ENCODE measurements around the gene INPP4A. TPM values are rescaled to one million over a fixed set of nuclear protein-coding genes. Genes with fewer than 3 reads are reported as not detected.

The INPP4A gene
- total RNA-seq, 1 donor from 2014 or later, result 45.0 TPM

DNA sequence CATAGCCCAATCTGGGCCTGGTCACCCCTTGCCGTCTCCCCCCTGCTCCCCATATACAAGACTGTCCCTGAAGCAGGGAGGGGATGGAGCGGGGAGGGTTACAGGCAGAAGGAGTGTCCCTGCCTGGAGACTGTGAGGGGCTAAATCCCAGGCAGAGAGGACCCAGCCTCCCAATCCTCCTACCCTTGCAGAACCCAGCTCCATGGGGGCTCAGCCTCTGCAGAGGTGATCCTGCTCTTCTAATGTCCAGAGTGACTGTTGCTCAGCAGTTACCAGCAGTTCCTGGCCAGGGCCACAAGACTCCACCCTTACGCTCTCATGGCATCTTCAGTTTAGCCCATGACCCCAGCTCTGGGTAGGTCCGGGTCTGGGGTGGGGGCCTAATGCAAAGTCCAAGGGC, 105.5 kb downstream of the INPP4A start:
- Mint-ChIP-seq H3K4me1 (peaks cover 65% of the 10 kb centered on the region), H3K4me3 (no peak overlapping the region), H3K27me3 (no peaks in the 10 kb centered on the region), H3K9me3 (no peaks in the 10 kb centered on the region), H3K27ac (peak overlapping the region; percentile 82), H3K36me3 (ENCODE audit: low read depth) (peaks cover 75% of the 10 kb centered on the region)
- no peak for DNase-seq
- intact Hi-C loops (cut with micrococcal nuclease), result loop anchor here (2.0 to 5.0 kb wide), 3 partner anchors 43 to 137 kb away; no protein-coding TSS in a partner anchor

DNA sequence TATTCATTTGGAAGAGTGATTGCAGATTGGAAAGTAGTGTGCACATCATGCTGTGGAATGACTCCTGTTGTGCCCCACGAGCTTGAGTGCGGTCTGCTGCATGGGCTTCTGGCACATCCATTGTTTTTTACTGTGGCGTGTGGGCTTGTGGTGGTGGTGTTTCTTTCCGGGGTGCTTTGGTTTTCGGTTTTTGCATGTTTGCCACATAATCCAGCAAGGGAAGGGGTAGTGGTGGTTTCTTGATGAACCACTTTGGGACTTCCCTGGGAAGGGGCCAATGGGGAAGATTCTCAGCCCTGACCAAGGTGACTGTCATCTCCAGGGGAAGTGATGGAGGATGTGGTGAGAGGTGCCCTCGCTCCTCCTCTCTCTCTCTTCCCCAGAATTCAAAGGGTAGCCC, 106.7 kb downstream of the INPP4A start:
- peaks cover 75% of the 10 kb centered on the region for H3K36me3 Mint-ChIP-seq (ENCODE audit: low read depth)
- peaks cover 71% of the 10 kb centered on the region for H3K4me1 Mint-ChIP-seq

DNA sequence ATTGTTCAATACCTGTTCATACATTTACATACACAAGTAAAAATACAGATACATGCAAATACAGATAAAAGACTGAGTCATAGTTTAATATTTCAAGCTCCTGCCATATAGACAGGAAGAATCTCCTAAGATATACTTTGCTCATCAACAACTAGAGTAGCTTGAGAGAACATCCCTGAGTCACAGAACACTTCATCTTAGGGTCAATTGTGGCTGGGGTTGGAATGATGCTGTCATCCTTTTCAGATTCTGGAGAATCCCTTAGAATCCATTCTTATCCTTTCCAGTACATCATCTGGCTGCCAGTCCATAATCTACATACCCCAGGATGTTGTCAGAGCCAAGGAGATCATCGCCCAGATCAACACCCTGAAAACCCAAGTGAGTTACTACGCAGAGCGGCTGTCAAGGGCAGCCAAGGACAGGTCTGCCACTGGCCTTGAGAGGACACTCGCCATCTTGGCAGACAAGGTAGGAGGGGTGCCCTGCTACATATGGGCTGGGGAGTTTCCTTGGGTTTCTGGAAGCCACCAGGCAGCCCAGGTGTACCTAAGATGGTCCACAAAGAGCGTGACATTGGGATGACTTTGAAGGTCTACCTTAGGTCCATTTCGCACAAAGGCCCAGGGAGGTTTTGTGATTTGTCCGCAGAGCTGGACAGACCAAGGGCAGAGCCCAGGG, 108.0 kb downstream of the INPP4A start:
- no peak for DNase-seq
- Mint-ChIP-seq H3K27ac (peak overlapping the region; percentile 54), H3K36me3 (ENCODE audit: low read depth) (peaks cover 70% of the 10 kb centered on the region), H3K4me3 (no peak overlapping the region), H3K27me3 (no peaks in the 10 kb centered on the region), H3K9me3 (no peaks in the 10 kb centered on the region), H3K4me1 (peaks cover 68% of the 10 kb centered on the region)
- intact Hi-C loops (cut with micrococcal nuclease), result loop anchor here (5.0 kb wide), 2 partner anchors 45 to 90 kb away; no protein-coding TSS in a partner anchor

More for the DNA sequence above, 106.7 kb downstream of the INPP4A start:
- peak overlapping the region; percentile 82 for H3K27ac Mint-ChIP-seq
- intact Hi-C loops (cut with micrococcal nuclease), result loop anchor here (1.0 to 5.0 kb wide), 4 partner anchors 10 to 139 kb away; no protein-coding TSS in a partner anchor
- peak overlapping the region; percentile 12 for H3K4me3 Mint-ChIP-seq
- no peaks in the 10 kb centered on the region for H3K9me3 Mint-ChIP-seq
- peak; percentile 84 for DNase-seq
- no peaks in the 10 kb centered on the region for H3K27me3 Mint-ChIP-seq

DNA sequence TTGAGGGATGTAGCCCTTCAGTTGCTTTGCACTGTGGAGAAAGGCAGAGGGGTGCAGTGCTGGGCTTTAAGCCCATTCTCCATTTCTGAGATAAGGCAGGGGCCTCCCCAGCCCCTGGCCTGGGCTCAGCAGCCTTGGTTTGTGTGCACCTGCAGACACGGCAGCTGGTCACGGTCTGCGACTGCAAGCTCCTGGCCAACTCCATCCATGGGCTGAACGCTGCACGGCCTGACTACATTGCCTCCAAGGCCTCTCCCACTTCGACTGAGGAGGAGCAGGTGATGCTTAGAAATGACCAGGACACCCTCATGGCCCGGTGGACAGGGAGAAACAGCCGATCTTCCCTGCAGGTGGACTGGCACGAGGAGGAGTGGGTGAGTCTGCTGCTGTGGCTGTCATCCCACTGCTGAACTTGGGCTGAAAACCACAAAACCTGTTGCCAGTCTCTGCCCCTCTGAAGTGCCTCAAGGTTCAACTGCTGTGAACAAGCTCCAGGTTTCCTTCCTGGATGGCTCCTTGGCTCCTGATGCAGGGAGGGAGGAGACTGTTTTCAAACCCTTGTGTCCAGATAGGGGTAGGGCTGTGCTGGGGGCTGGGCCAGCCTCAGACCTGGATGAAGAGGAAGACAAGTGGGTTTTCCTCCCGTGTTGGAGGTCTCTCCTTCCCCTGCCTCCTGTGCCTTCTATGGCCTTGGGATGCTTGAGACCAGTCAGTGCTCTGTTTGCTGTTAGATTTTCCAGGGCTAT, 109.6 kb downstream of the INPP4A start:
- no peak for DNase-seq
- Mint-ChIP-seq H3K4me1 (peaks cover 74% of the 10 kb centered on the region), H3K27ac (no peak overlapping the region), H3K36me3 (ENCODE audit: low read depth) (peaks cover 73% of the 10 kb centered on the region), H3K27me3 (no peaks in the 10 kb centered on the region), H3K9me3 (no peaks in the 10 kb centered on the region), H3K4me3 (no peak overlapping the region)
- intact Hi-C loops (cut with micrococcal nuclease), result loop anchor here (5.0 kb wide), 2 partner anchors 47 to 92 kb away; no protein-coding TSS in a partner anchor

DNA sequence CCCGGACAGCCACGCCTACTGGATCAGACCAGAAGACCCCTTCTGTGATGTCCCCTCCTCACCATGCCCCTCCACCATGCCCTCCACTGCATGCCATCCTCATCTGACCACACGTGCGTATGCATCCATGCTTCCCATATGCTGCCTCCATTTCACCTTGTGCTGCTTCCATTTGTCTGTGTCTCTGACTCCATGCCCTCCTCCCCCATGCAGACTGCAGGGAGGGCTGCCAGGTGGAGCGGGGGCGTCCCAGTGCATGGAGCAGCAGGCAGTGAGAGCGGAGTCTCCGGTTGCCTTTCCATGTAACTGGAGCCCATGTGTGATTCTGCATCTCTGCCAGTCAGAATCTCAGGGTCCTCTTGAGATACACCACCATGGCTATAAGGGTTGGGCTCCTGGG, 111.0 kb downstream of the INPP4A start:
- intact Hi-C loops (cut with micrococcal nuclease), result no loop called here
- H3K27ac Mint-ChIP-seq, result no peak overlapping the region
- H3K9me3 Mint-ChIP-seq, result no peaks in the 10 kb centered on the region
- H3K4me1 Mint-ChIP-seq, result peaks cover 73% of the 10 kb centered on the region
- no peak overlapping the region for H3K4me3 Mint-ChIP-seq
- H3K27me3 Mint-ChIP-seq, result no peaks in the 10 kb centered on the region
- peaks cover 79% of the 10 kb centered on the region for H3K36me3 Mint-ChIP-seq (ENCODE audit: low read depth)
- no peak for DNase-seq

DNA sequence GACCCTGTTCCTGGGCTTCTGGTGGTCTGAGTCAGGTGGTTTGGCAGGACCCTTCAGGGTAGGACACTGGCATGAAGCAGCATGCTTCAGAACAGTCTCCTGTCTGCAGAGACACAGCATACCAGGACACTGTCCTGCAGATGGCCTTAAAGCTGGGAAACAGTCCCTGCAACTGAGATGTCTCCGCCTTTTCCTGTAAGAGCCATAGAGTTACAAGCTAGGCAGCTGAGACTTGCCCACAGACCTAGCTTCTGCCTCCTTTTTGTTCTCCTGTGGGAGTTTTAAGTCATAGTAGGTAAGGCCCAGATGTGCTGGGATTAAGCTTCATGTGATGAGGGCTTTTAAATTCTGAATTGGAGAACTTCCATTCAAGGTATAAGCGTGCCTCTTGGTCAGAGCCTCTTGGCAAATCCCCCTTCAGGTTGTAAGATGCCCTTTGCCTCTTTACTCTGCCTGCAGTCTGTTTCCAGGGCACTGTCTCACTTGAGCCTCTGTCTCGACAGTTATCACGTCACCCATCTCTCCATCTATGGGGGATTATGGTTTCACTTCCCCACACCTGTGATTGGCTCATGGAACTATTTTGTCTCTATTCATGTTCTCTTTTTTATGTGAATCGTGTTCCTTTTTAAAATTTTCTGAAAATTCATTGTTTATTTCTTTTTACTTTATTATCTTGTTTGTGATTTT, 111.8 kb downstream of the INPP4A start:
- H3K36me3 Mint-ChIP-seq (ENCODE audit: low read depth), result peaks cover 78% of the 10 kb centered on the region
- intact Hi-C loops (cut with micrococcal nuclease), result no loop called here
- H3K9me3 Mint-ChIP-seq, result no peaks in the 10 kb centered on the region
- no peaks in the 10 kb centered on the region for H3K27me3 Mint-ChIP-seq
- peaks cover 68% of the 10 kb centered on the region for H3K4me1 Mint-ChIP-seq
- H3K27ac Mint-ChIP-seq, result no peak overlapping the region
- no peak for DNase-seq
- H3K4me3 Mint-ChIP-seq, result no peak overlapping the region

DNA sequence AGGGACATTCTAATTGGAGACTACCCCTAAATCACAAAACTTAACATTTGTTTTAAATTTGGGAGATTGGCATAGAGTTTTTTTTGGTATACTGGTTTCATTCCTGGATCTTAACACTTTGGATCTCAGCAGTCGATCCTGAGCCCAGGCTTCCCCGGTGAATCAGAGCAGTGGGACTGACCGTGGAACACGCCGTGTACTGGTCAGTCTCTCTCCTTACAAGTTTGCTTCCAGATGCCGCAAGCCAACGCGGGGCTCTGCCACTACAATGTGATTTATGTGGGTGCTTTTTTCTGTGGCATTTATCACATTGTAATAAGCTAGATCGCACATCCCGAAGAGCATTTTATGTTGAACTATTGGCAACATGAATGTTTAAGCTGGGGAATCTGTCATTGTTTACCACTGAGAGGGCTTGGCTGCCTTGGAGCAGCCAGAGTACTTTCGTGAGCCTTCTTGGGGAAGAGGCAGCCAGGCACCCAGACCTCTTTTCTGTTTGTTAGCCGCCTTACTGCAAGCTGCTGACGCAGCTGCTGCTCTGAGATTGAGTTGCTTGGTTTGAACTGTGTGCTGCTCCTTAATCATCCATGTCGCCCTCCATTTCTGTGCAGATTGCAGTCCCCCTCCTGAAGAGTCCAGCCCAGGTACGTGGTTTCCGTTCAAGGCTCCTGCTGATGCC, 114.3 kb downstream of the INPP4A start:
- intact Hi-C loops (cut with micrococcal nuclease), result no loop called here
- no peak for DNase-seq
- no peaks in the 10 kb centered on the region for H3K9me3 Mint-ChIP-seq
- peak overlapping the region; percentile 45 for H3K27ac Mint-ChIP-seq
- H3K4me3 Mint-ChIP-seq, result peak overlapping the region; percentile 12
- H3K4me1 Mint-ChIP-seq, result peaks cover 59% of the 10 kb centered on the region
- peaks cover 68% of the 10 kb centered on the region for H3K36me3 Mint-ChIP-seq (ENCODE audit: low read depth)
- H3K27me3 Mint-ChIP-seq, result no peaks in the 10 kb centered on the region

DNA sequence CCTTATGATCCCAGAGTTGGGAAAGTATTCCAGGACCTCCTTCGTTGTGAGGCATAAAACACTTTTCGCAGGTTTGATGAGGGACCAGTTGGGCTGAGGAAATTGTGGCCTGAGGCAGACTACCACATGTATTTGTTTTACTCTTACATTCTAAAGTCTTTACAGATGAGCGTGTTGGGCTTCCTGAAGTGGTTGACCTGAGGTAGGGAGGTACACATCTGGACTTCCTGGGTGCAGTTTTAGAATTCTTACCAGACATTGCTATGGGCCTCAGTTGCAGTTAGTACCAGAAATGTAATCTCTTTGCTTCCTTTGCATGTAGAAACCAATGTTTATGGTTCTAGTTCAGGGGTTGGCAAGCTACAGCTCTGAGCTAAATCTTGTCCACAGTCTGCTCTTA, 114.9 kb downstream of the INPP4A start:
- intact Hi-C loops (cut with micrococcal nuclease), result no loop called here
- Mint-ChIP-seq H3K4me1 (peaks cover 57% of the 10 kb centered on the region), H3K27ac (peak overlapping the region; percentile 45), H3K9me3 (no peaks in the 10 kb centered on the region), H3K36me3 (ENCODE audit: low read depth) (peaks cover 67% of the 10 kb centered on the region), H3K27me3 (no peaks in the 10 kb centered on the region), H3K4me3 (peak overlapping the region; percentile 12)
- DNase-seq, result no peak

DNA sequence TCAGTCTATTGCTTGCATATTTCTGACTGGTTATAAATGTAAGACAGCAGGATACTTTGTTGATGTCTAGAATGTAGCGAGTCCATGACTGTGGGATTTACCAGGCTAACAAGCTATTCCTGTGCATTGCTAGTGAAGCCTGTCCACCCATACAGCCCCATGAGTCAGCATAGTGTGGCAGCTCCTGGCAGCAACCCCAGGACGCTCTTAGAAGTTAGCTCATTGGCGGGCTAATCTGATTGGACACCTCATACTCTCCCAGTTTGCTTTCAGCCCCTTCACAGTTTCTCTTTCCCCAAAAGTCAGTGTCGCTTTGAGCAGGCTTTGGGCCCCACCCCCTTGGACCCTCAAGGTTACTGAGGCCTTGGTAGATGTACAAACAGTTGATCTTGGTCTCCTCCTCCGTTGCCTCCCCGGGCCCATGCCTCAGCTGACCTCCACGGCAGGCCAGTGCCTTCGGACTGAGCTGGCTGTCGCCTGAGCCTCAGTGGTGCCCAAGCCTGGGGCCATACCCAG, 115.7 kb downstream of the INPP4A start:
- no peaks in the 10 kb centered on the region for H3K9me3 Mint-ChIP-seq
- peak overlapping the region; percentile 4 for H3K27ac Mint-ChIP-seq
- H3K27me3 Mint-ChIP-seq, result no peaks in the 10 kb centered on the region
- H3K4me3 Mint-ChIP-seq, result no peak overlapping the region
- peaks cover 63% of the 10 kb centered on the region for H3K36me3 Mint-ChIP-seq (ENCODE audit: low read depth)
- intact Hi-C loops (cut with micrococcal nuclease), result no loop called here
- DNase-seq, result no peak
- H3K4me1 Mint-ChIP-seq, result peaks cover 52% of the 10 kb centered on the region

DNA sequence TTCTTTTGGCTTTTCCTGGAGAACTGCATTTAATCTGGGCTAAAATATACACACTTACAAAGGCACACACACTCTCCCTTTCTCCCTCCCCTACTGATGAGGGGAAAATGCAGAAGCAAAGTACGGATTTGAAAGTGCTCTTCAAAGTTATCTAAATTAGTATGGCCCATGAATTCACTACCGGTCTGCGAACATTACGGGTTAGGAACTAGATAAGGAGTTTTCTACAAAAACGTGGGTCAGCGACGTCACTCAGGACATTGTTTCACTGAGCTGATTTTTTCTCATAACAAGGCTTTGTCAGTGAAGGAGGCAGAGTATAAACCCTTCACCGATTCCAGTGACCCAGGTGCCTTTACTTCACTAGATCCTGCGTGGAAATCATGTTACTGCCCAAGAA, 116.4 kb downstream of the INPP4A start:
- Mint-ChIP-seq H3K27ac (no peak overlapping the region), H3K9me3 (no peaks in the 10 kb centered on the region), H3K27me3 (no peaks in the 10 kb centered on the region), H3K36me3 (ENCODE audit: low read depth) (peaks cover 61% of the 10 kb centered on the region), H3K4me1 (peaks cover 48% of the 10 kb centered on the region), H3K4me3 (no peak overlapping the region)
- DNase-seq, result no peak
- intact Hi-C loops (cut with micrococcal nuclease), result no loop called here

DNA sequence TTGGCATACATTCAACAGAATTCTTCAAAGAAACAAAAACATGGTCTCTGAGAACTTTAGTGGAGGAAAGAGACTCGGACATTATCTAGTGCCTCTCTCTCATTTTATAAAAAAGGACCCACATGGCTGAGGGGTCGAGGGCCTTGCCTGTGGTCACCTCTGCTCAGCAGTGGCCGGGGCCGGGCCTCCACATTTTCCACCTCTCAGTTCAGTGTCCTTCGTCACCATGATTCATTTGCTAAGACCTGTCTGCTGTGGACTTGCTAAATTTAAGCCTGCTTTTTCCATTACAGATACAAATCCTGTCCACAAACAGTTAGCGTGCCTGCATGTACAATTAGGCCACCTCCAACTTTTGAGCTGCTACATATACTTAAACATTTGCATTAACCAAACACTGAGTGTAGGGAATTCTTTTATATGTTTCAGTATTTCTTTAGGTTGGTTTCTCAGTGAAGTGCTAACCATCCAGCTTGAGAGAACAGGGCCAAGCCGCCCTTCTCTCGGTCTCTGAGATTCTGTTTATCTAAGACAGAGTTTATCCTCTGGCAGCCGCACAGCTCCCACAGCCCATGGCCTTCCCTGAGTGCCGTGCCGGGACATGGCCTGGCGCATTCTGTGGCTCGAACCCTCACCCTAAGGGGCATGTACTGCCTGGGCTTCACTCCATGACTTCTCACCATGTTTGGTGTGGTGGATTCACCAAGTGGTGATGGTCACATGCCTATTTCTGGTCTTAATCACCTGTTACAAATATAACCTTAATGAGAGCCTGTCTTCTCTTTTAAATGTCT, 117.4 kb downstream of the INPP4A start:
- Mint-ChIP-seq H3K9me3 (no peaks in the 10 kb centered on the region), H3K4me3 (no peak overlapping the region), H3K27ac (no peak overlapping the region), H3K36me3 (ENCODE audit: low read depth) (peaks cover 65% of the 10 kb centered on the region), H3K4me1 (peaks cover 42% of the 10 kb centered on the region), H3K27me3 (no peaks in the 10 kb centered on the region)
- no peak for DNase-seq
- intact Hi-C loops (cut with micrococcal nuclease), result no loop called here

DNA sequence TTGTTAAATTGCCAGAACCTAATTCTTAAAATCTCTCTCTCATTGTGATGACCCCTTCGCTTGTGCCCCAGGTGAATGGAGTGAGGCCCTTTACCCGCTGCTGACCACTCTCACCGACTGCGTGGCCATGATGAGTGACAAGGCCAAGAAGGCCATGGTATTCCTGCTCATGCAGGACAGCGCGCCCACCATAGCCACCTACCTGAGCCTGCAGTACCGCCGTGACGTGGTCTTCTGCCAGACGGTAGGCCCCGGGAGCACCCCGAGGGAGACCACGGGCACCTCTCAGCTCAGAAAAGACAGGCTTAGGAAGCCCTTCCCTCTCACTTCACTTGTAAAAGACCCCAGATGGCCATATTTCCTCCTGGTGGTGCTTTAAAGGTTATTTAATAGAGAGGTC, 118.7 kb downstream of the INPP4A start:
- no peak overlapping the region for H3K27ac Mint-ChIP-seq
- H3K4me3 Mint-ChIP-seq, result no peak overlapping the region
- peaks cover 61% of the 10 kb centered on the region for H3K36me3 Mint-ChIP-seq (ENCODE audit: low read depth)
- H3K9me3 Mint-ChIP-seq, result no peaks in the 10 kb centered on the region
- DNase-seq, result no peak
- peaks cover 32% of the 10 kb centered on the region for H3K4me1 Mint-ChIP-seq
- intact Hi-C loops (cut with micrococcal nuclease), result no loop called here
- H3K27me3 Mint-ChIP-seq, result no peaks in the 10 kb centered on the region

Measured in activated CD4-positive, alpha-beta T cell treated with anti-CD3 and anti-CD28 coated beads, Interleukin-2, amount 10 ng/mL, durations not matched to agents 24 days and 14 days (primary cell).